ENCODE data around the gene KIF1B.

DNA sequence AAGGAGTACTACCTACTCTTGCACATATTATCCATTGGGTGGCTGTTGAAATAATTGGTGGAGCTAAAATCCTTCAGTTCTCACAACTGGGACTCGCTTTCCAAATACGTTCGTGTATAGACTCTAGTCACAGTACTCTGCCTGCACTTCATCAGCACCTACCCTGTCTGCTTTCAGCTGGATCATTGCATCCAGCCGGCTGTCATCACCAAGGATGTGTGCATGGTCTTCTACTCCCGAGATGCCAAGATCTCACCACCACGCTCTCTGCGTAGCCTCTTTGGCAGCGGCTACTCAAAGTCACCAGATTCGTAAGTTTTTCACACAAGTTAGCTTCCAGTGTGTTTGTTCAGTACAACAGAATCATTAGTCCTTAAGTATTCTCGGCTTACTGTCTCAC, 151.1 kb downstream of the KIF1B start:
- TF ChIP-seq NR2C2 (CRISPR knock-in tag; IDR thresholded peaks at IDR 0.05) (no peak), MLX (CRISPR knock-in tag; IDR thresholded peaks at IDR 0.05) (no peak), MAX (CRISPR knock-in tag; IDR thresholded peaks at IDR 0.05) (no peak), CREB1 (CRISPR knock-in tag; IDR thresholded peaks at IDR 0.05) (no peak), ZNF219 (CRISPR knock-in tag; IDR thresholded peaks at IDR 0.05; ENCODE audit: borderline replicate concordance) (no peak)
